ENCODE measurements around the gene DSG1. TPM values are rescaled to one million over a fixed set of nuclear protein-coding genes. Genes with fewer than 3 reads are reported as not detected.

Gene DSG1
- total RNA-seq, 4 donors from 2014 or later, result not detected

GRCh38 chr18:31371989-31372388 lies 54.0 kb downstream of the DSG1 start:
- Histone ChIP-seq H3K36me3 (no peaks in the 10 kb centered on the region), H3K9me3 (no peaks in the 10 kb centered on the region)
- intact Hi-C loops (cut with DNase I), result no loop called here

GRCh38 chr18:31373641-31374040 lies 55.7 kb downstream of the DSG1 start:
- 89 to 93% methylated on average over 4 of the region's 4 CpGs for WGBS, 2 donors

More at GRCh38 chr18:31371989-31372388, 54.0 kb downstream of the DSG1 start:
- Histone ChIP-seq H3K27me3 (no peaks in the 10 kb centered on the region), H3K4me3 (replicated peaks in 1 of 3) (no peak overlapping the region), H3K4me1 (no peaks in the 10 kb centered on the region), H3K27ac (no peak overlapping the region)
- TF ChIP-seq POLR2A (IDR thresholded peaks at IDR 0.05), result no peak
- no peak for TF ChIP-seq CTCF (IDR thresholded peaks at IDR 0.05)
- no peak for DNase-seq

GRCh38 chr18:31376477-31376876 lies 58.5 kb downstream of the DSG1 start, which contains the start of gene DSG4:
TSS of gene DSG4 (plus strand) at chr18:31376777. CDS start at chr18:31376912, 135 bp downstream.
- no peaks in the 10 kb centered on the region for H3K4me1 ChIP-seq

More at GRCh38 chr18:31373641-31374040, 55.7 kb downstream of the DSG1 start:
- intact Hi-C loops (cut with DNase I), result no loop called here
- DNase-seq, result no peak
- Histone ChIP-seq H3K36me3 (no peaks in the 10 kb centered on the region), H3K27ac (no peak overlapping the region), H3K4me3 (replicated peaks in 1 of 3) (no peak overlapping the region), H3K27me3 (no peaks in the 10 kb centered on the region), H3K9me3 (no peaks in the 10 kb centered on the region), H3K4me1 (no peaks in the 10 kb centered on the region)
- TF ChIP-seq CTCF (IDR thresholded peaks at IDR 0.05) (no peak), POLR2A (IDR thresholded peaks at IDR 0.05) (no peak)

GRCh38 chr18:31380912-31381311 lies 63.0 kb downstream of the DSG1 start:
- 73% methylated on average over 2 of the region's 2 CpGs for whole genome bisulfite sequencing, 2 donors
- no peaks in the 10 kb centered on the region for H3K4me1 ChIP-seq
- no peak overlapping the region for H3K27ac ChIP-seq
- no peak for DNase-seq
- no peaks in the 10 kb centered on the region for H3K36me3 ChIP-seq
- no peaks in the 10 kb centered on the region for H3K9me3 ChIP-seq
- H3K27me3 ChIP-seq, result no peaks in the 10 kb centered on the region
- intact Hi-C loops (cut with DNase I), result no loop called here
- H3K4me3 ChIP-seq (replicated peaks in 1 of 3), result no peak overlapping the region
- TF ChIP-seq POLR2A (IDR thresholded peaks at IDR 0.05) (no peak), CTCF (IDR thresholded peaks at IDR 0.05) (no peak)

More at GRCh38 chr18:31376477-31376876, 58.5 kb downstream of the DSG1 start, which contains the start of gene DSG4:
- no peak within 1 kb of the TSS for H3K27ac ChIP-seq
- no peak for TF ChIP-seq POLR2A (IDR thresholded peaks at IDR 0.05)
- TF ChIP-seq CTCF (IDR thresholded peaks at IDR 0.05), result no peak
- H3K27me3 ChIP-seq, result no peaks in the 10 kb centered on the region
- H3K4me3 ChIP-seq (replicated peaks in 1 of 3), result no peak within 1 kb of the TSS
- no peaks in the 10 kb centered on the region for H3K36me3 ChIP-seq
- DNase-seq, result no peak
- 92 to 94% methylated on average over 3 of the region's 3 CpGs for WGBS, 2 donors
- H3K9me3 ChIP-seq, result no peaks in the 10 kb centered on the region
- intact Hi-C loops (cut with DNase I), result no loop called here

- Histone ChIP-seq H3K4me1 (no peaks in the 10 kb centered on the region), H3K4me3 (replicated peaks in 1 of 3) (no peak overlapping the region), H3K27me3 (no peaks in the 10 kb centered on the region), H3K36me3 (no peaks in the 10 kb centered on the region), H3K9me3 (no peaks in the 10 kb centered on the region), H3K27ac (no peak overlapping the region)
- intact Hi-C loops (cut with DNase I), result no loop called here
- 92 to 98% methylated on average over 2 of the region's 2 CpGs for WGBS, 2 donors
- TF ChIP-seq CTCF (IDR thresholded peaks at IDR 0.05) (no peak), POLR2A (IDR thresholded peaks at IDR 0.05) (no peak)
- DNase-seq, result no peak
Measured at GRCh38 chr18:31382107-31382506, 64.1 kb downstream of the DSG1 start.

All from thyroid gland (tissue), 4 donors.